Cardiac muscle cell (in vitro differentiated cells and primary cell): ENCODE data around the gene CATSPERE. TPM values are rescaled to one million over a fixed set of nuclear protein-coding genes. Genes with fewer than 3 reads are reported as not detected.
A peak's percentile ranks its signal among the peaks of the same experiment; 100 is the strongest.

ENCODE experiments used
- DNase-seq, 2 donors: peaks; one replicate each; pipeline versions ENCODE4 v3.0.0 to v3.0.0-alpha.2; 2010 to 2017; ENCODE audit warnings: low read depth in 1 of 2, low spot score in 1 of 2
- H3K27ac ChIP-seq: fragments of 200-600 bp; sonication (generic); 2 replicates; pipeline ENCODE4 v1.5.1; 2016
- H3K27me3 ChIP-seq: fragments of 200-600 bp; sonication (generic); 2 replicates; pipeline ENCODE4 v1.6.0; 2016; ENCODE audit warnings: control low read depth
- H3K36me3 ChIP-seq: fragments of 200-600 bp; sonication (generic); 2 replicates; pipeline ENCODE4 v1.5.1; 2016; ENCODE audit warnings: control low read depth
- H3K4me1 ChIP-seq: fragments of 200-600 bp; sonication (generic); 2 replicates; pipeline ENCODE4 v1.8.1; 2017; ENCODE audit warnings: low read depth, mild to moderate bottlenecking, mixed run types
- H3K4me3 ChIP-seq: fragments of 200-600 bp; sonication (generic); 2 replicates; pipeline ENCODE4 v1.5.1; 2016; ENCODE audit warnings: mild to moderate bottlenecking
- H3K9me3 ChIP-seq: fragments of 200-600 bp; sonication (generic); 2 replicates; pipeline ENCODE4 v1.5.1; 2017; ENCODE audit warnings: low read depth, mild to moderate bottlenecking, control low read depth
- polyA plus RNA-seq: library from polyadenylated mRNA; unstranded; fragments of >200 nt; fragmentation: Nextera tagmentation; extraction: Ambion mirVana; gene quantifications from 2 replicates; pipeline ENCODE4 v1.2.1, GENCODE V29; 2016
- total RNA-seq: library from RNA; depleted of rRNA; stranded (reverse); fragments of >200 nt; gene quantifications from 2 replicates; pipeline ENCODE4 v1.2.3, GENCODE V29; 2016
- TF ChIP-seq, protein P1 (sequence below): IDR thresholded peaks from 2 replicates; pipeline ENCODE4 v1.5.1; 2012; ENCODE audit warnings: low read depth, mild to moderate bottlenecking, low read length

Gene CATSPERE
- total and polyA plus RNA-seq, 2 experiments from 2014 or later = 1.1 to 1.4 TPM

GRCh38 chr1:244515680-244516079 is 54.6 kb downstream of the CATSPERE start:
- H3K27me3 ChIP-seq = no peaks in the 10 kb centered on the region
- H3K4me3 ChIP-seq = no peak overlapping the region
- no peak overlapping the region for H3K27ac ChIP-seq
- H3K4me1 ChIP-seq = no peaks in the 10 kb centered on the region
- TF ChIP-seq, protein P1, sequence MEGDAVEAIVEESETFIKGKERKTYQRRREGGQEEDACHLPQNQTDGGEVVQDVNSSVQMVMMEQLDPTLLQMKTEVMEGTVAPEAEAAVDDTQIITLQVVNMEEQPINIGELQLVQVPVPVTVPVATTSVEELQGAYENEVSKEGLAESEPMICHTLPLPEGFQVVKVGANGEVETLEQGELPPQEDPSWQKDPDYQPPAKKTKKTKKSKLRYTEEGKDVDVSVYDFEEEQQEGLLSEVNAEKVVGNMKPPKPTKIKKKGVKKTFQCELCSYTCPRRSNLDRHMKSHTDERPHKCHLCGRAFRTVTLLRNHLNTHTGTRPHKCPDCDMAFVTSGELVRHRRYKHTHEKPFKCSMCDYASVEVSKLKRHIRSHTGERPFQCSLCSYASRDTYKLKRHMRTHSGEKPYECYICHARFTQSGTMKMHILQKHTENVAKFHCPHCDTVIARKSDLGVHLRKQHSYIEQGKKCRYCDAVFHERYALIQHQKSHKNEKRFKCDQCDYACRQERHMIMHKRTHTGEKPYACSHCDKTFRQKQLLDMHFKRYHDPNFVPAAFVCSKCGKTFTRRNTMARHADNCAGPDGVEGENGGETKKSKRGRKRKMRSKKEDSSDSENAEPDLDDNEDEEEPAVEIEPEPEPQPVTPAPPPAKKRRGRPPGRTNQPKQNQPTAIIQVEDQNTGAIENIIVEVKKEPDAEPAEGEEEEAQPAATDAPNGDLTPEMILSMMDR = no peak
- no peaks in the 10 kb centered on the region for H3K36me3 ChIP-seq
- no peak for DNase-seq
- no peaks in the 10 kb centered on the region for H3K9me3 ChIP-seq

DNA sequence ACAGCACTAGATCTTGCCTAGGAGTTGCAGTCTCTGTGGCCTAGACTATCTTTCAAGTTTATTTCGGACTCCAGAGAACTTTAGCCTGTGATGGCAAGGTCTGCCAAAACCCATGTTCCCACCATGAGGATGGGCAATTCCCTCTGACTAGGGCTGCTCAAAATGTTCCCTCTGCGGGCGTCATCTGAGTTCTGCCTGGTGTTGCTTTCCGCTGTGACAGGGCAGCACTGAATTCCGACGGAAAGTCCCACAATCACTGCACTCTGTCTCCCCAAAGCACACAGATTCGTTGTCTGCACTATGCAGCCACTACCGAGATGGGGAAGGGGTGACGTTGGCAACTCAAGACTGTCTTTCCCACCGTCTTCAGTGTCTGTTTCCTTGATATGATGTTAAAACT is 75.2 kb downstream of the CATSPERE start:
- no peaks in the 10 kb centered on the region for H3K36me3 ChIP-seq
- TF ChIP-seq, protein P1 = no peak
- no peak overlapping the region for H3K4me3 ChIP-seq
- no peak overlapping the region for H3K27ac ChIP-seq
- no peak for DNase-seq
- no peaks in the 10 kb centered on the region for H3K27me3 ChIP-seq
- H3K9me3 ChIP-seq = no peaks in the 10 kb centered on the region
- no peaks in the 10 kb centered on the region for H3K4me1 ChIP-seq

- H3K4me3 ChIP-seq = no peak overlapping the region
- no peaks in the 10 kb centered on the region for H3K27me3 ChIP-seq
- H3K36me3 ChIP-seq = no peaks in the 10 kb centered on the region
- TF ChIP-seq, protein P1 = no peak
- no peak overlapping the region for H3K27ac ChIP-seq
- H3K4me1 ChIP-seq = no peaks in the 10 kb centered on the region
- no peaks in the 10 kb centered on the region for H3K9me3 ChIP-seq
- peak in 1 of 2 donors; percentile 34 for DNase-seq
Observed at GRCh38 chr1:244545511-244545910, 84.4 kb downstream of the CATSPERE start.

DNA sequence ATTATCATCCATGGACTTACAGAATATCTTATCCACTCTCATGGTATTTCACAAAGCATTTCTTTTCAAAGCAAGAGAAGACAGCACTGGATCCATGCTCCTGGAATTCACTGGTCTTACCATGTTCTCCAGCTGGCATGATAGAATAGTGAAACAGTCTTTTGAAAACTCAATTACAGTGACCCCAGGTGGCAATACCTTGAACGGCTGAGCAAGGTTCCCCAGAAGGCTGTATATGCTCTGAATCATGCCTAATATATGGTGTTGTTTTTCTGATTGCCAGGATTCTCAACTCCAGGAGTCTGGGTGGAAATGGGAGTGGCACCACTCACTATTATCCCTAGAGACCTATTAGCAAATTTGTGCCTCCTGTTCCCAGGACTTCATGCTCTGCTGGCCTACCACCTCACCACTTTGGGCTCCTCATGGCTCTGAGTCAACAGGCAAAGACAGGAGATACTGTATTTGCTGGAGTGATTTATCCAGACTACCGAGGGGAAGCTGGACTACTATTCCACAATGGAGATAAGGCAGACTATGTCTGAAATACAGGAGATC is 87.6 kb downstream of the CATSPERE start:
- TF ChIP-seq, protein P1 = no peak

GRCh38 chr1:244552336-244552735 is 91.3 kb downstream of the CATSPERE start:
- Histone ChIP-seq H3K4me1 (no peaks in the 10 kb centered on the region), H3K36me3 (no peaks in the 10 kb centered on the region), H3K27me3 (no peaks in the 10 kb centered on the region), H3K4me3 (no peak overlapping the region), H3K9me3 (no peaks in the 10 kb centered on the region), H3K27ac (no peak overlapping the region)
- no peak for DNase-seq
- TF ChIP-seq, protein P1 = no peak

More for the DNA sequence above, 87.6 kb downstream of the CATSPERE start:
- Histone ChIP-seq H3K27me3 (no peaks in the 10 kb centered on the region), H3K4me1 (no peaks in the 10 kb centered on the region), H3K27ac (no peak overlapping the region), H3K9me3 (no peaks in the 10 kb centered on the region), H3K4me3 (no peak overlapping the region), H3K36me3 (no peaks in the 10 kb centered on the region)
- no peak for DNase-seq

DNA sequence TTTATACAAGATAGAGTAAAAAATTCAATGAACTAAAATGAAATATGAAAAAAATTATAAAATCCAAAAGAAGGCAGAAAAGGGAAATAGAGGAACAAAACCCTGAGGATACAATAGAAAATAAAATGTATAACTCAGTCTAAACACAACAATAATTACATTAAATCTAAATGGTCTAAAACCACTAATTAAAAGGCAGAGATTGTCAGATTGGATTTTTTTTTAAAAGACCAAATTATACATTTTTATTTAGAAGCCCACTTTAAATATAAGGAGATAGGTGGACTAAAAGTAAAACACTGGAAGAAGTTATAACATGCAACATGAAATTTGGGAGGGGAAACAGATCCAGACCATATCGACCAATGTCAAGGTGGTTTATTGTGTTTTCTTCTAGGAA is 95.2 kb downstream of the CATSPERE start:
- Histone ChIP-seq H3K4me3 (no peak overlapping the region), H3K27ac (no peak overlapping the region), H3K4me1 (no peaks in the 10 kb centered on the region), H3K36me3 (no peaks in the 10 kb centered on the region), H3K9me3 (no peaks in the 10 kb centered on the region), H3K27me3 (no peaks in the 10 kb centered on the region)
- TF ChIP-seq, protein P1 = no peak
- no peak for DNase-seq
